DND-41 (cell line): ENCODE measurements around the gene DCLK3.

Source experiments
- ATAC-seq: fragments of 200-7000 bp; cut with Tn5 transposase; 3 replicates; pipeline ENCODE4 v1.9.1; 2021; ENCODE audit warnings: low read depth; ENCODE audit not compliant: insufficient read depth
- DNase-seq: peaks from one replicate; pipeline ENCODE4 v3.0.0-alpha.2; 2020
- H2AFZ ChIP-seq: 2 replicates; pipeline ENCODE4 v1.6.0; 2012; ENCODE audit warnings: low read depth, low read length
- H3K27ac ChIP-seq: 2 replicates; pipeline ENCODE4 v1.5.1; 2012; ENCODE audit warnings: low read length, inconsistent platforms
- H3K27me3 ChIP-seq: fragments of 200-600 bp; sonication (generic); 2 replicates; pipeline ENCODE4 v1.6.0; 2012; ENCODE audit warnings: low read length, mild to moderate bottlenecking, inconsistent platforms; ENCODE audit not compliant: insufficient read depth, poor library complexity
- H3K36me3 ChIP-seq: 2 replicates; pipeline ENCODE4 v1.5.1; 2012; ENCODE audit warnings: low read length, inconsistent platforms; ENCODE audit not compliant: insufficient read depth
- H3K4me1 ChIP-seq: 2 replicates; pipeline ENCODE4 v1.5.1; 2012; ENCODE audit warnings: mild to moderate bottlenecking, low read length; ENCODE audit not compliant: insufficient read depth
- H3K4me2 ChIP-seq: 2 replicates; pipeline ENCODE4 v1.6.0; 2012; ENCODE audit warnings: mild to moderate bottlenecking, moderate library complexity, low read length, inconsistent platforms; ENCODE audit not compliant: insufficient read depth
- H3K4me3 ChIP-seq, 2 experiments: fragments of 200-600 bp in 1 of 2; shearing (Covaris generic) in 1 of 2; 2 replicates each; pipeline ENCODE4 v1.5.1; 2012 to 2016; ENCODE audit warnings: inconsistent platforms in 2 of 2, low read length in 2 of 2, mild to moderate bottlenecking in 2 of 2, low read depth in 1 of 2, moderate library complexity in 1 of 2
- H3K79me2 ChIP-seq: 2 replicates; pipeline ENCODE4 v1.6.0; 2012; ENCODE audit warnings: low read length, inconsistent platforms; ENCODE audit not compliant: insufficient read depth
- H3K9ac ChIP-seq: 2 replicates; pipeline ENCODE4 v1.6.0; 2012; ENCODE audit warnings: low read depth, mild to moderate bottlenecking, inconsistent platforms, low read length, moderate library complexity
- H3K9me3 ChIP-seq: 2 replicates; pipeline ENCODE4 v1.5.1; 2012; ENCODE audit warnings: low read length, moderate library complexity, mild to moderate bottlenecking, inconsistent platforms; ENCODE audit not compliant: insufficient read depth, severe bottlenecking
- H4K20me1 ChIP-seq: 2 replicates; pipeline ENCODE4 v1.6.0; 2012; ENCODE audit warnings: low read length; ENCODE audit not compliant: insufficient read depth
- EZH2 ChIP-seq: IDR thresholded peaks from 3 replicates; pipeline ENCODE4 v1.6.1; 2012; ENCODE audit warnings: borderline replicate concordance, low read depth, mild to moderate bottlenecking, moderate library complexity, low read length, inconsistent platforms; ENCODE audit not compliant: severe bottlenecking
- TF ChIP-seq, protein P1 (sequence below): IDR thresholded peaks from 2 replicates; pipeline ENCODE4 v1.5.1; 2012; ENCODE audit warnings: borderline replicate concordance, low read length, moderate library complexity, mild to moderate bottlenecking; ENCODE audit not compliant: poor library complexity, severe bottlenecking; ENCODE audit errors: extremely low read depth

Gene DCLK3

DNA sequence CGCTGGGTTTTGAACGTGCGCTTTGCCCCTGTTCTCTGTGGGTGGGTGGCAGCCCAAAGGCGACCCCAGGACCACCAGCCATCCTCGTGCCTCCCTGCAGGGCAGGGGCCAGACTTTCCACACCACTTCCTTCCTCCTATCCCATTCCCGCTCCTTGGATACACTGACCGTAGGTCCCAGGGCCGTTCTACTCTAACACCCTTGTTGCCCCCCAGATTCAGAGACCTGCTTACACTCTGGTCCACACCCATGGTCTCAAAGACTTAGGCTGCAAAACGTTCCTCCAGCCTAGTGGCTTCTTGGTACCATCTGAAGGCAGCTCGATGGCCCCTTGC lies 318 bp upstream of the DCLK3 start:
- H2AFZ ChIP-seq: no peak overlapping the region
- ATAC-seq (no peak), DNase-seq (no peak)
- H3K27me3 ChIP-seq: peaks cover 5% of the 10 kb centered on the region
- H3K9me3 ChIP-seq: no peaks in the 10 kb centered on the region
- no peaks in the 10 kb centered on the region for H4K20me1 ChIP-seq
- H3K4me1 ChIP-seq: no peaks in the 10 kb centered on the region
- H3K36me3 ChIP-seq: no peaks in the 10 kb centered on the region
- H3K9ac ChIP-seq: no peak overlapping the region
- no peak overlapping the region for H3K27ac ChIP-seq
- no peaks in the 10 kb centered on the region for H3K79me2 ChIP-seq
- no peak overlapping the region for H3K4me3 ChIP-seq
- H3K4me2 ChIP-seq: no peak overlapping the region
- TF ChIP-seq, protein P1, sequence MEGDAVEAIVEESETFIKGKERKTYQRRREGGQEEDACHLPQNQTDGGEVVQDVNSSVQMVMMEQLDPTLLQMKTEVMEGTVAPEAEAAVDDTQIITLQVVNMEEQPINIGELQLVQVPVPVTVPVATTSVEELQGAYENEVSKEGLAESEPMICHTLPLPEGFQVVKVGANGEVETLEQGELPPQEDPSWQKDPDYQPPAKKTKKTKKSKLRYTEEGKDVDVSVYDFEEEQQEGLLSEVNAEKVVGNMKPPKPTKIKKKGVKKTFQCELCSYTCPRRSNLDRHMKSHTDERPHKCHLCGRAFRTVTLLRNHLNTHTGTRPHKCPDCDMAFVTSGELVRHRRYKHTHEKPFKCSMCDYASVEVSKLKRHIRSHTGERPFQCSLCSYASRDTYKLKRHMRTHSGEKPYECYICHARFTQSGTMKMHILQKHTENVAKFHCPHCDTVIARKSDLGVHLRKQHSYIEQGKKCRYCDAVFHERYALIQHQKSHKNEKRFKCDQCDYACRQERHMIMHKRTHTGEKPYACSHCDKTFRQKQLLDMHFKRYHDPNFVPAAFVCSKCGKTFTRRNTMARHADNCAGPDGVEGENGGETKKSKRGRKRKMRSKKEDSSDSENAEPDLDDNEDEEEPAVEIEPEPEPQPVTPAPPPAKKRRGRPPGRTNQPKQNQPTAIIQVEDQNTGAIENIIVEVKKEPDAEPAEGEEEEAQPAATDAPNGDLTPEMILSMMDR: no peak
- no peak for TF ChIP-seq EZH2

DNA sequence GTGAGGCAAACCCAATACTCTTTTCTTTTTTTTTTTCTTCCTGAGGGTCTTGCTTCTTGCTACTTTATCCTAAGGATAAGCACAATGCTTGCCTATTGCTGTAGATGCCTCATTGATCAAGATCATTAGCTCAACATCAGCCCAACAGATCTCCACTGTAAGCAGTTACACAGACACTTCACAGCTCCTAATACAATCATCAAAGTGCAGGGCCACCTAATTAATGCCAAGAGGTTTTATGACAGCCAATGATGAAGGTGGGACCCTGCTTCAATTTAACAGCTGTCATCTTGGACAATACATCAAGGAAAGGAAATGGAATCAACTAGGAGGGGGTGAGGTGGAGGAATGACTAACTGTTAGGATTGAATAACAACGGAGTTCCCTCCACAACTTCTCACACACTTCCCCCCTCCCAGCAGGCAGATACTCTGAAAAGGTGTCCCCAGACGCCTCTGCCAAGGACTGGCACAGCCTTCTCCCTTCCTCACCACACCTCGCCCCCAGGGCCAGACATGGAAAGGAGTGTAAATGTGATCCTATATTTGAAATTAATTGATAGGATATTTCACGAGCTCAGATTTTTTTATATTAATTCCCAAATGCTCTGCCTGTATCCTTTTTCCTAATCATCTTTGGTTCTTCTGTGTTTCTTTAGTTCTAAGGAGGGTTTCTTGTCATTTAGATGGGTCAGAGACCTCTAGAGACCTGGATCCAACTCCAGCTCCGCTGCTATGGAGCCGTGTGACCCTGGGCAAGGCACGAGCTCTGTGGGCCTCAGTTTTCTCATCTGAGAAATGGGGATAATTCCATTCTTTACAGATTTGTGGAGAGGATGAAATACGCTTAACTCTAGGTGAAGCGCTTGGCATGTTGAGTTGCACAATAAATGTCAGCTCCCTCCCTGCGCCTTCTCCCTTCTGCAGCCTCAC lies 1.2 kb downstream of the DCLK3 start:
- H3K27me3 ChIP-seq: peaks cover 5% of the 10 kb centered on the region
- no peak for DNase-seq
- no peak overlapping the region for H3K4me3 ChIP-seq

DNA sequence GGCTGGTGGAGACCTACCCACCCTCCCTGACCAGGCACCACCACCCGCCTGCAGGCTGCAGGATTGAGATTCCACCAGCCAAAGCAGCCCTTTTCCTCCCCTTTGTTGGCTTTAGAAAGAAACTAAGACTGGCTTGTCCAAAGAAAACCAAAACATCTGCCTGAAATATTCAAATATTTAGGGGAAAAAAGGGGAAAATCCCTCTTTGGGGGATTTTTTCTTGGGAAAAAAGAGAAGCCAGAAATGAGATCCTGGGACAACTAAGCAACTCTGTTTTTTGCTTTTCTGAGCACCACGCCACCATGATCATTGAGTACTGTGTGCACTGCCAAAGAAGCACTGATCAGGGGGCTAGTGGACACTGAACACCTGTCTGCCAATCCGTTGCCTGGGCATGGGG lies 2.6 kb downstream of the DCLK3 start:
- Histone ChIP-seq H3K4me2 (no peak overlapping the region), H3K4me3 (no peak overlapping the region), H3K36me3 (no peaks in the 10 kb centered on the region), H3K27ac (no peak overlapping the region), H4K20me1 (no peaks in the 10 kb centered on the region), H3K9ac (no peak overlapping the region), H3K27me3 (peaks cover 5% of the 10 kb centered on the region), H3K4me1 (no peaks in the 10 kb centered on the region), H3K79me2 (no peaks in the 10 kb centered on the region), H3K9me3 (no peaks in the 10 kb centered on the region), H2AFZ (no peak overlapping the region)
- no peak for ATAC-seq
- TF ChIP-seq, protein P1: no peak
- TF ChIP-seq EZH2: no peak
- no peak for DNase-seq

More for the DNA sequence above, 1.2 kb downstream of the DCLK3 start:
- H3K27ac ChIP-seq: no peak overlapping the region
- no peaks in the 10 kb centered on the region for H4K20me1 ChIP-seq
- H2AFZ ChIP-seq: no peak overlapping the region
- no peaks in the 10 kb centered on the region for H3K4me1 ChIP-seq
- no peaks in the 10 kb centered on the region for H3K79me2 ChIP-seq
- no peak for ATAC-seq
- no peak overlapping the region for H3K9ac ChIP-seq
- TF ChIP-seq, protein P1: no peak
- H3K4me2 ChIP-seq: no peak overlapping the region
- no peaks in the 10 kb centered on the region for H3K9me3 ChIP-seq
- no peaks in the 10 kb centered on the region for H3K36me3 ChIP-seq
